Naive thymus-derived CD4-positive, alpha-beta T cell (primary cell): ENCODE measurements around the gene PLCL1. TPM values are rescaled to one million over a fixed set of nuclear protein-coding genes. Genes with fewer than 3 reads are reported as not detected.

Experiments
- ATAC-seq: fragments of 150-1000 bp; cut with Tn5 transposase; 2 replicates; pipeline ENCODE4 v1.10.0; 2021; ENCODE audit warnings: mild to moderate bottlenecking, moderate library complexity
- CTCF ChIA-PET: fragments of 350-600 bp; sonication (Branson Sonifier 250); formaldehyde crosslinking; loops from one replicate; lab custom pipeline; 2021; ENCODE audit warnings: antibody characterized with exemption; lab: Charles Lee
- POLR2A ChIA-PET: fragments of 350-600 bp; sonication (Branson Sonifier 250); formaldehyde crosslinking; loops from one replicate; lab custom pipeline; 2021; ENCODE audit warnings: antibody characterized with exemption, inconsistent platforms; lab: Charles Lee
- DNase-seq, 9 donors: peaks; one replicate each; pipeline versions ENCODE4 v3.0.0 to v3.0.0-alpha.2; 2020 to 2022; ENCODE audit warnings: mixed read lengths in 1 of 9
- H3K27ac ChIP-seq: one replicate; pipeline ENCODE4 v1.7.0; 2013; ENCODE audit warnings: mild to moderate bottlenecking, low read depth, low read length, moderate library complexity
- H3K27me3 ChIP-seq, 2 donors: one replicate each; pipeline ENCODE4 v1.7.0; 2013; ENCODE audit warnings: low read length in 2 of 2, mild to moderate bottlenecking in 2 of 2, moderate library complexity in 2 of 2; ENCODE audit not compliant: control insufficient read depth in 2 of 2, insufficient read depth in 2 of 2
- H3K36me3 ChIP-seq, 3 experiments: 1 replicate in 2 of 3; 2 replicates in 1 of 3; pipeline ENCODE4 v1.7.0; 2013; ENCODE audit warnings: low read length in 3 of 3, mild to moderate bottlenecking in 3 of 3, moderate library complexity in 1 of 3; ENCODE audit not compliant: insufficient read depth in 3 of 3, control insufficient read depth in 2 of 3
- H3K4me1 ChIP-seq, 2 donors: one replicate each; pipeline ENCODE4 v1.7.0; 2013; ENCODE audit warnings: low read length in 2 of 2, mild to moderate bottlenecking in 2 of 2, moderate library complexity in 1 of 2; ENCODE audit not compliant: control insufficient read depth in 2 of 2, insufficient read depth in 2 of 2
- H3K4me3 ChIP-seq: 2 replicates; pipeline ENCODE4 v1.7.0; 2013; ENCODE audit warnings: mild to moderate bottlenecking, low read length
- H3K9me3 ChIP-seq, 3 experiments: 1 replicate in 2 of 3; 2 replicates in 1 of 3; pipeline ENCODE4 v1.7.0; 2013; ENCODE audit warnings: low read length in 3 of 3; ENCODE audit not compliant: control insufficient read depth in 2 of 3
- H3K27ac Mint-ChIP-seq, 9 donors: one replicate each; pipeline ENCODE4 v1.8.0; 2020 to 2022; ENCODE audit warnings: mixed read lengths in 9 of 9, mild to moderate bottlenecking in 8 of 9, moderate library complexity in 5 of 9, inconsistent platforms in 2 of 9
- H3K27me3 Mint-ChIP-seq, 5 donors: one replicate each; pipeline ENCODE4 v1.8.0; 2021 to 2022; ENCODE audit warnings: mixed read lengths in 5 of 5, mild to moderate bottlenecking in 1 of 5
- H3K36me3 Mint-ChIP-seq, 5 donors: one replicate each; pipeline ENCODE4 v1.8.0; 2020 to 2022; ENCODE audit warnings: mixed read lengths in 5 of 5, mild to moderate bottlenecking in 3 of 5, inconsistent platforms in 1 of 5
- H3K4me1 Mint-ChIP-seq, 7 donors: one replicate each; pipeline ENCODE4 v1.8.0; 2020 to 2022; ENCODE audit warnings: mixed read lengths in 7 of 7, mild to moderate bottlenecking in 3 of 7, inconsistent platforms in 1 of 7
- H3K4me3 Mint-ChIP-seq, 10 donors: one replicate each; pipeline ENCODE4 v1.8.0; 2020 to 2022; ENCODE audit warnings: mild to moderate bottlenecking in 10 of 10, mixed read lengths in 10 of 10, moderate library complexity in 6 of 10, inconsistent platforms in 2 of 10
- H3K9me3 Mint-ChIP-seq, 11 donors: one replicate each; pipeline ENCODE4 v1.8.0; 2020 to 2022; ENCODE audit warnings: mixed read lengths in 11 of 11, mild to moderate bottlenecking in 4 of 11, inconsistent platforms in 1 of 11, moderate library complexity in 1 of 11
- intact Hi-C, 2 donors: fragments of 100-400 bp; cut with micrococcal nuclease; formaldehyde crosslinking; loops; one replicate each; pipeline ENCODE4 v1.15.1; 2023
- polyA plus RNA-seq, 2 donors: library from polyadenylated mRNA; unstranded; fragments of 300-500 nt; fragmentation: Illumina TruSeq; gene quantifications; one replicate each; pipeline ENCODE4 v1.2.3, GENCODE V29; 2021
- total RNA-seq, 6 experiments: library from RNA in 5 of 6; stranded (reverse) in 5 of 6; gene quantifications; 1 replicate in 5 of 6; 2 replicates in 1 of 6; pipeline ENCODE4 v1.2.3 and lab custom pipeline; 2021 to 2026

Gene PLCL1
- total and polyA plus RNA-seq, 7 experiments from 2014 or later = 1.8 to 33.7 (median 22.7) TPM

DNA sequence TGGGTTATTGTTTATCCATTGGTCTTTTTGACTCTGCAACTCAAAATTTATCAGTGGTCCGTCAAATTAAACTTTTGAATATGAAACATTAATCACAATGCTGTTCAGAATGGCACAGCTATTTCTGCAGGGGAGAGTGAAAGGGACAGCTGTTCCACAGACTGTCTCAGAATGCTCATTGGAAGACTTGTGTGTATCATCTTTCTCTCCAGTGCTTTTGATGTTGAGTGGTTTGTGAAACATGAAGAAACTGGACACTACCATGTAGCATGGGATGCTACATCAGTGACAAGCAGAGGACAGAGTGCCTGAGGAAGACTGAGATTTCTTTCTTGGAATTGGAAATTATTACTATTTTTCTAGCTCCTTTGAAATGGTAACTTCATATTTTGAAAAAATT lies 115.7 kb downstream of the PLCL1 start:
- Histone ChIP-seq H3K4me3 (no peak overlapping the region), H3K27me3 (no peaks in the 10 kb centered on the region), H3K9me3 (no peaks in the 10 kb centered on the region), H3K4me1 (peaks cover 0 to 11% of the 10 kb centered on the region in 2 donors), H3K27ac (no peak overlapping the region), H3K36me3 (no peaks in the 10 kb centered on the region)
- peaks cover 0 to 10% (median 2%) of the 10 kb centered on the region in 11 donors for H3K9me3 Mint-ChIP-seq
- H3K4me1 Mint-ChIP-seq = peaks cover 4 to 62% (median 46%) of the 10 kb centered on the region in 7 donors
- peaks cover 0 to 13% (median 0%) of the 10 kb centered on the region in 5 donors for H3K27me3 Mint-ChIP-seq
- CTCF ChIA-PET = no interaction called here
- no peak overlapping the region for H3K4me3 Mint-ChIP-seq
- POLR2A ChIA-PET = no interaction called here
- no peak overlapping the region for H3K27ac Mint-ChIP-seq
- peaks cover 2 to 37% (median 24%) of the 10 kb centered on the region in 5 donors for H3K36me3 Mint-ChIP-seq
- no peak for ATAC-seq
- intact Hi-C loops = no loop called here
- DNase-seq = no peak

DNA sequence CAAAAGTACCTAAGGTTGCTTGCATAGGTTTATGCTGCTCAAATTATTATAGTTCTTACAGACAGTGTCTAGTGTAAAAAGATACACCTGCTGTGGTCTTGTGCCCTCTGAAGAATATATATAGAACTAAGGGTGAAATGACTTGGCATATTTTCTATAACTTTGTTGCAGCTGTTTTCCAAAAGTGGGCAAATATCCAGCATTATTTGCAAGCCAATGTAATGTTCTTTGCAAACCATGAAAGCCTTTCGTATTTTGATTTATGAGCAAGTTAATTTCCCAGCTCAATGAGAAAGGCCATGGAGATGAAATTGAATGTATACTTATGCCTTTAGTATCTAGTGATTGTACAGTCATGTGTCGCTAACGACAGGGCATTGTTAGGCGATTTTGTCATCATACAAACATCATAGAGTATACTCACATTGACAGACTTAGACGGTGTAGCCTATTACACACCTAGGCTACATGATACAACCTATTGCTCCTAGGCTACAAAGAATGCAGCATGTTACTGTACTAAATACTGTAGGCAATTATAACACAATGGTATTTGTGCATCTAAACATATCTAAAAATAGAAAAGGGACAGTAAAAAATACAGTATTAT lies 116.3 kb downstream of the PLCL1 start:
- ATAC-seq = no peak
- no peak overlapping the region for H3K27ac Mint-ChIP-seq

GRCh38 chr2:197924483-197924882 lies 120.1 kb downstream of the PLCL1 start:
- DNase-seq (no peak), ATAC-seq (no peak)
- intact Hi-C loops = no loop called here
- Histone ChIP-seq H3K27me3 (no peaks in the 10 kb centered on the region), H3K36me3 (no peaks in the 10 kb centered on the region), H3K27ac (no peak overlapping the region), H3K9me3 (no peaks in the 10 kb centered on the region), H3K4me3 (no peak overlapping the region), H3K4me1 (peaks cover 0 to 7% of the 10 kb centered on the region in 2 donors)
- no peak overlapping the region for H3K4me3 Mint-ChIP-seq
- peaks cover 4 to 52% (median 41%) of the 10 kb centered on the region in 7 donors for H3K4me1 Mint-ChIP-seq
- H3K36me3 Mint-ChIP-seq = peaks cover 1 to 31% (median 12%) of the 10 kb centered on the region in 5 donors
- POLR2A ChIA-PET = interaction anchor here (1.0 kb wide), 1 partner anchor 119 kb away, joined by 5 read pairs; no protein-coding TSS in a partner anchor
- CTCF ChIA-PET = no interaction called here
- H3K27ac Mint-ChIP-seq = peak overlapping the region in 2 of 9 donors; percentile 3 to 64
- H3K9me3 Mint-ChIP-seq = peaks cover 0 to 15% (median 0%) of the 10 kb centered on the region in 11 donors
- no peaks in the 10 kb centered on the region for H3K27me3 Mint-ChIP-seq

More for the DNA sequence above, 116.3 kb downstream of the PLCL1 start:
- H3K4me1 Mint-ChIP-seq = peaks cover 4 to 62% (median 43%) of the 10 kb centered on the region in 7 donors
- POLR2A ChIA-PET = no interaction called here
- CTCF ChIA-PET = no interaction called here
- intact Hi-C loops = no loop called here
- H3K36me3 Mint-ChIP-seq = peaks cover 2 to 35% (median 24%) of the 10 kb centered on the region in 5 donors
- H3K4me1 ChIP-seq = peaks cover 0 to 5% of the 10 kb centered on the region in 2 donors
- no peak for DNase-seq
- H3K27me3 Mint-ChIP-seq = peaks cover 0 to 9% (median 0%) of the 10 kb centered on the region in 5 donors
- no peak overlapping the region for H3K27ac ChIP-seq
- H3K9me3 ChIP-seq = no peaks in the 10 kb centered on the region
- H3K36me3 ChIP-seq = no peaks in the 10 kb centered on the region
- H3K4me3 ChIP-seq = no peak overlapping the region
- H3K27me3 ChIP-seq = no peaks in the 10 kb centered on the region
- H3K9me3 Mint-ChIP-seq = peaks cover 0 to 10% (median 2%) of the 10 kb centered on the region in 11 donors
- no peak overlapping the region for H3K4me3 Mint-ChIP-seq

- peaks cover 0 to 7% of the 10 kb centered on the region in 2 donors for H3K4me1 ChIP-seq
- intact Hi-C loops = no loop called here
- POLR2A ChIA-PET = interaction anchor here (1.0 kb wide), 1 partner anchor 120 kb away, joined by 5 read pairs; no protein-coding TSS in a partner anchor
- no peak for ATAC-seq
- peaks cover 2 to 52% (median 39%) of the 10 kb centered on the region in 7 donors for H3K4me1 Mint-ChIP-seq
- no peak overlapping the region for H3K4me3 ChIP-seq
- H3K27me3 ChIP-seq = no peaks in the 10 kb centered on the region
- H3K9me3 Mint-ChIP-seq = peaks cover 0 to 8% (median 0%) of the 10 kb centered on the region in 11 donors
- no peaks in the 10 kb centered on the region for H3K9me3 ChIP-seq
- H3K36me3 ChIP-seq = no peaks in the 10 kb centered on the region
- no peak overlapping the region for H3K27ac ChIP-seq
- CTCF ChIA-PET = no interaction called here
- no peak overlapping the region for H3K4me3 Mint-ChIP-seq
- H3K36me3 Mint-ChIP-seq = peaks cover 0 to 23% (median 4%) of the 10 kb centered on the region in 5 donors
- DNase-seq = no peak
- no peaks in the 10 kb centered on the region for H3K27me3 Mint-ChIP-seq
- peak overlapping the region in 4 of 9 donors; percentile 3 to 71 (median 36) for H3K27ac Mint-ChIP-seq
Measured at GRCh38 chr2:197925204-197925603, 120.8 kb downstream of the PLCL1 start.

GRCh38 chr2:197925976-197926375 lies 121.6 kb downstream of the PLCL1 start:
- CTCF ChIA-PET = no interaction called here

GRCh38 chr2:197926673-197927072 lies 122.3 kb downstream of the PLCL1 start:
- no peaks in the 10 kb centered on the region for H3K9me3 ChIP-seq
- Mint-ChIP-seq H3K4me1 (peaks cover 2 to 66% (median 53%) of the 10 kb centered on the region in 7 donors), H3K4me3 (peak overlapping the region in 2 of 10 donors; percentile 11 to 45), H3K36me3 (peaks cover 0 to 23% (median 4%) of the 10 kb centered on the region in 5 donors), H3K27me3 (no peaks in the 10 kb centered on the region), H3K27ac (peak overlapping the region in 1 of 9 donors; percentile 27), H3K9me3 (peaks cover 0 to 6% (median 0%) of the 10 kb centered on the region in 11 donors)
- POLR2A ChIA-PET = interaction anchor here (0.7 kb wide), 1 partner anchor 19 kb away, joined by 3 read pairs; no protein-coding TSS in a partner anchor
- no peaks in the 10 kb centered on the region for H3K27me3 ChIP-seq
- no peak for DNase-seq
- no peaks in the 10 kb centered on the region for H3K36me3 ChIP-seq
- H3K4me1 ChIP-seq = peaks cover 0 to 7% of the 10 kb centered on the region in 2 donors
- intact Hi-C loops = no loop called here
- ATAC-seq = no peak
- CTCF ChIA-PET = no interaction called here
- H3K27ac ChIP-seq = no peak overlapping the region
- H3K4me3 ChIP-seq = no peak overlapping the region

More at GRCh38 chr2:197925976-197926375, 121.6 kb downstream of the PLCL1 start:
- DNase-seq (no peak), ATAC-seq (no peak)
- no peak overlapping the region for H3K4me3 ChIP-seq
- POLR2A ChIA-PET = no interaction called here
- H3K9me3 Mint-ChIP-seq = peaks cover 0 to 8% (median 0%) of the 10 kb centered on the region in 11 donors
- no peak overlapping the region for H3K27ac ChIP-seq
- peaks cover 0 to 23% (median 4%) of the 10 kb centered on the region in 5 donors for H3K36me3 Mint-ChIP-seq
- no peaks in the 10 kb centered on the region for H3K9me3 ChIP-seq
- H3K27me3 ChIP-seq = no peaks in the 10 kb centered on the region
- peak overlapping the region in 1 of 10 donors; percentile 30 for H3K4me3 Mint-ChIP-seq
- peaks cover 2 to 59% (median 46%) of the 10 kb centered on the region in 7 donors for H3K4me1 Mint-ChIP-seq
- H3K27ac Mint-ChIP-seq = peak overlapping the region in 3 of 9 donors; percentile 7 to 71 (median 64)
- no peaks in the 10 kb centered on the region for H3K36me3 ChIP-seq
- H3K4me1 ChIP-seq = peaks cover 0 to 7% of the 10 kb centered on the region in 2 donors
- no peaks in the 10 kb centered on the region for H3K27me3 Mint-ChIP-seq
- intact Hi-C loops = no loop called here
